ENCODE data around the gene SULT2B1. TPM values are rescaled to one million over a fixed set of nuclear protein-coding genes. Genes with fewer than 3 reads are reported as not detected.

Gene SULT2B1
- total RNA-seq, 1 donor from 2014 or later = 0.29 TPM

- intact Hi-C loops (cut with micrococcal nuclease) = loop anchor here (2.0 to 5.0 kb wide), 3 partner anchors 286 to 451 kb away; partner anchors contain the start of gene EMP3
Observed at GRCh38 chr19:48618278-48618915, 66.4 kb downstream of the SULT2B1 start.

GRCh38 chr19:48618916-48619691, 67.1 kb downstream of the SULT2B1 start, which contains the start of the genes RPL18 and SPHK2:
Gene RPL18 (minus strand): TSS chr19:48619178. CDS start chr19:48619143, 35 bp downstream.
Gene SPHK2 (plus strand): TSS chr19:48619506. CDS start chr19:48620515, 1,009 bp downstream.
- intact Hi-C loops (cut with micrococcal nuclease) = loop anchor here (1.0 to 5.0 kb wide), 13 partner anchors 15 to 1257 kb away; partner anchors contain the start of genes CYTH2, EMP3, GRWD1 and GYS1

GRCh38 chr19:48619692-48620585, 68.0 kb downstream of the SULT2B1 start:
- intact Hi-C loops (cut with micrococcal nuclease) = loop anchor here (1.0 to 5.0 kb wide), 13 partner anchors 14 to 1256 kb away; partner anchors contain the start of genes CYTH2, EMP3, GRWD1 and GYS1

GRCh38 chr19:48623556-48624066, 71.6 kb downstream of the SULT2B1 start:
- intact Hi-C loops (cut with micrococcal nuclease) = loop anchor here (1.0 kb wide), 1 partner anchor 14 kb away; the partner anchor contains the start of gene DBP

- intact Hi-C loops (cut with micrococcal nuclease) = loop anchor here (1.0 kb wide), 1 partner anchor 13 kb away; the partner anchor contains the start of gene DBP
Observed at GRCh38 chr19:48624067-48624594, 72.2 kb downstream of the SULT2B1 start.

- intact Hi-C loops (cut with micrococcal nuclease) = loop anchor here (1.0 kb wide), 1 partner anchor 12 kb away; the partner anchor contains the start of gene DBP
Observed at GRCh38 chr19:48624791-48625723, 73.1 kb downstream of the SULT2B1 start.

GRCh38 chr19:48625891-48626327, 73.9 kb downstream of the SULT2B1 start:
- intact Hi-C loops (cut with micrococcal nuclease) = no loop called here

- intact Hi-C loops (cut with micrococcal nuclease) = no loop called here
Observed at GRCh38 chr19:48627201-48627864, 75.4 kb downstream of the SULT2B1 start.

GRCh38 chr19:48627865-48628314, 75.9 kb downstream of the SULT2B1 start:
- intact Hi-C loops (cut with micrococcal nuclease) = no loop called here

GRCh38 chr19:48628486-48629296, 76.7 kb downstream of the SULT2B1 start:
- intact Hi-C loops (cut with micrococcal nuclease) = no loop called here

GRCh38 chr19:48629297-48629598, 77.3 kb downstream of the SULT2B1 start:
- intact Hi-C loops (cut with micrococcal nuclease) = no loop called here

- intact Hi-C loops (cut with micrococcal nuclease) = loop anchor here (10.0 kb wide), 1 partner anchor 1375 kb away; the partner anchor contains the start of gene CCDC9
Observed at GRCh38 chr19:48629599-48630295, 77.8 kb downstream of the SULT2B1 start.

- intact Hi-C loops (cut with micrococcal nuclease) = loop anchor here (10.0 kb wide), 1 partner anchor 1376 kb away; the partner anchor contains the start of gene CCDC9
Observed at GRCh38 chr19:48630296-48631063, 78.5 kb downstream of the SULT2B1 start.

- intact Hi-C loops (cut with micrococcal nuclease) = loop anchor here (10.0 kb wide), 1 partner anchor 1376 kb away; the partner anchor contains the start of gene CCDC9
Observed at GRCh38 chr19:48631225-48631624, 79.3 kb downstream of the SULT2B1 start.

GRCh38 chr19:48632286-48632685, 80.3 kb downstream of the SULT2B1 start:
- intact Hi-C loops (cut with micrococcal nuclease) = loop anchor here (10.0 kb wide), 1 partner anchor 1377 kb away; the partner anchor contains the start of gene CCDC9

- intact Hi-C loops (cut with micrococcal nuclease) = loop anchor here (10.0 kb wide), 1 partner anchor 1378 kb away; the partner anchor contains the start of gene CCDC9
Observed at GRCh38 chr19:48632692-48633147, 80.7 kb downstream of the SULT2B1 start.

Data from T-helper 1 cell treated with Interleukin-12 subunit alpha and Interleukin-12 subunit beta and Interleukin-4 antibody, amounts not matched to agents 30 ng/mL and 1 ng/mL, for 36 hours (primary cell).